HG03280 (cell line): ENCODE data around the gene FNDC3A.

Source experiments
- ATAC-seq: cut with Tn5 transposase; IDR thresholded peaks from one replicate; pipeline ENCODE4 v1.9.1; 2021; ENCODE audit warnings: mild to moderate bottlenecking, moderate library complexity; ENCODE audit not compliant: unreplicated experiment

Gene FNDC3A

GRCh38 chr13:49213997-49214916 is 238.5 kb downstream of the FNDC3A start:
- no peak for ATAC-seq

GRCh38 chr13:49214917-49215376 is 239.2 kb downstream of the FNDC3A start:
- no peak for ATAC-seq

GRCh38 chr13:49216334-49216733 is 240.6 kb downstream of the FNDC3A start:
- no peak for ATAC-seq

GRCh38 chr13:49217962-49218492 is 242.3 kb downstream of the FNDC3A start:
- no peak for ATAC-seq

- ATAC-seq = no peak
Observed at GRCh38 chr13:49218493-49219051, 242.9 kb downstream of the FNDC3A start.

GRCh38 chr13:49219647-49220035 is 243.9 kb downstream of the FNDC3A start:
- no peak for ATAC-seq

- ATAC-seq = no peak
Observed at GRCh38 chr13:49220036-49220855, 244.5 kb downstream of the FNDC3A start, which contains the start of gene MLNR. TSS of gene MLNR (plus strand) at chr13:49220338. CDS start at chr13:49220338, 0 bp downstream.

GRCh38 chr13:49220856-49221589 is 245.3 kb downstream of the FNDC3A start:
- ATAC-seq = no peak

GRCh38 chr13:49221590-49221965 is 245.9 kb downstream of the FNDC3A start:
- no peak for ATAC-seq

GRCh38 chr13:49225223-49226042 is 249.7 kb downstream of the FNDC3A start:
- no peak for ATAC-seq

- ATAC-seq = no peak
Observed at GRCh38 chr13:49226613-49227012, 250.9 kb downstream of the FNDC3A start.

- ATAC-seq = no peak
Observed at GRCh38 chr13:49234741-49235140, 259.0 kb downstream of the FNDC3A start.

GRCh38 chr13:49235856-49236431 is 260.2 kb downstream of the FNDC3A start:
- ATAC-seq = no peak

GRCh38 chr13:49238621-49239020 is 262.9 kb downstream of the FNDC3A start:
- ATAC-seq = no peak

- no peak for ATAC-seq
Observed at GRCh38 chr13:49240017-49240416, 264.3 kb downstream of the FNDC3A start.

GRCh38 chr13:49241296-49241695 is 265.6 kb downstream of the FNDC3A start:
- no peak for ATAC-seq

GRCh38 chr13:49245101-49245500 is 269.4 kb downstream of the FNDC3A start:
- ATAC-seq = no peak

GRCh38 chr13:49246850-49247642 is 271.3 kb downstream of the FNDC3A start:
- ATAC-seq = peak; percentile 26
